Testis (tissue), 3 donors: Measurements from ENCODE around the gene PTPRN2. TPM values are rescaled to one million over a fixed set of nuclear protein-coding genes. Genes with fewer than 3 reads are reported as not detected.

Source experiments
- DNase-seq: peaks from one replicate; pipeline ENCODE4 v3.0.0-alpha.2; 2019
- H3K27ac ChIP-seq, 2 donors: fragments of 200-600 bp; sonication (generic); one replicate each; pipeline ENCODE4 v1.5.1; 2019
- H3K27me3 ChIP-seq: fragments of 200-600 bp; sonication (generic); one replicate; pipeline ENCODE4 v1.5.1; 2019
- H3K36me3 ChIP-seq: fragments of 200-600 bp; sonication (generic); one replicate; pipeline ENCODE4 v1.5.1; 2017; ENCODE audit warnings: low read depth; ENCODE audit errors: missing control alignments
- H3K4me1 ChIP-seq: fragments of 200-600 bp; sonication (generic); one replicate; pipeline ENCODE4 v1.5.1; 2019
- H3K4me3 ChIP-seq, 2 donors: fragments of 200-600 bp; sonication (generic); one replicate each; pipeline ENCODE4 v1.5.1; 2017 to 2019
- H3K9me3 ChIP-seq: fragments of 200-600 bp; sonication (generic); one replicate; pipeline ENCODE4 v1.5.1; 2017
- CTCF ChIP-seq, 3 experiments: fragments of 450-650 bp in 2 of 3; fragments of 200-600 bp in 1 of 3; sonication (generic) in 1 of 3; IDR thresholded peaks; one replicate each; pipeline ENCODE4 v1.5.1; 2016 to 2019; ENCODE audit warnings: antibody characterized with exemption in 3 of 3, mild to moderate bottlenecking in 2 of 3, moderate library complexity in 1 of 3
- POLR2A ChIP-seq: fragments of 450-650 bp; IDR thresholded peaks from one replicate; pipeline ENCODE4 v1.6.1; 2017; ENCODE audit warnings: antibody characterized with exemption, mild to moderate bottlenecking, moderate library complexity
- WGBS, 2 donors: methylation state at CpG; one replicate each; pipeline ENCODE4 v1.1.5; 2018; 5-methylcytosine and 5-hydroxymethylcytosine counted together
- intact Hi-C: fragments of 100-400 bp; cut with DNase I; formaldehyde crosslinking; loops from one replicate; pipeline ENCODE4 v1.15.1; 2023; ENCODE audit warnings: low total_unique reads
- polyA plus RNA-seq: library from polyadenylated mRNA; stranded (reverse); fragments of 350-450 nt; fragmentation: Illumina TruSeq; extraction: RNeasy Lipid Tissue Mini Kit (QIAGEN cat#74804); gene quantifications from one replicate; pipeline ENCODE4 v1.2.3, GENCODE V29; 2014; ENCODE audit warnings: low read depth, low replicate concordance; ENCODE audit not compliant: insufficient read depth
- total RNA-seq, 2 donors: library from RNA; depleted of rRNA; stranded (reverse); fragments of >200 nt; gene quantifications; one replicate each; pipeline ENCODE4 v1.2.3, GENCODE V29; 2016

Gene PTPRN2
- total and polyA plus RNA-seq, 3 donors from 2014 or later, result 9.3 to 10.8 (median 9.8) TPM

- DNase-seq, result no peak
- Histone ChIP-seq H3K4me3 (no peak overlapping the region), H3K36me3 (no peaks in the 10 kb centered on the region), H3K27ac (no peak overlapping the region), H3K27me3 (no peaks in the 10 kb centered on the region), H3K4me1 (no peaks in the 10 kb centered on the region), H3K9me3 (no peaks in the 10 kb centered on the region)
- WGBS, 2 donors, result 94 to 95% methylated on average over 16 to 18 of the region's 18 CpGs
- TF ChIP-seq CTCF (IDR thresholded peaks at IDR 0.05), result no peak
- TF ChIP-seq POLR2A, result no peak
- intact Hi-C loops, result no loop called here
Observed at GRCh38 chr7:157540020-157540419, 1047.6 kb downstream of the PTPRN2 start.

- no peaks in the 10 kb centered on the region for H3K36me3 ChIP-seq
- no peak overlapping the region for H3K27ac ChIP-seq
- no peak for DNase-seq
- WGBS, 2 donors, result 94% methylated on average over 7 to 19 of the region's 19 CpGs
- intact Hi-C loops, result no loop called here
- no peak overlapping the region for H3K4me3 ChIP-seq
- H3K27me3 ChIP-seq, result no peaks in the 10 kb centered on the region
- TF ChIP-seq CTCF (IDR thresholded peaks at IDR 0.05) (no peak), POLR2A (no peak)
- H3K4me1 ChIP-seq, result no peaks in the 10 kb centered on the region
- no peaks in the 10 kb centered on the region for H3K9me3 ChIP-seq
Observed at GRCh38 chr7:157539521-157539920, 1048.1 kb downstream of the PTPRN2 start.

- TF ChIP-seq POLR2A, result no peak
- TF ChIP-seq CTCF (IDR thresholded peaks at IDR 0.05), result no peak
- Histone ChIP-seq H3K27me3 (no peaks in the 10 kb centered on the region), H3K9me3 (no peaks in the 10 kb centered on the region), H3K4me3 (no peak overlapping the region), H3K4me1 (no peaks in the 10 kb centered on the region), H3K27ac (no peak overlapping the region), H3K36me3 (no peaks in the 10 kb centered on the region)
- intact Hi-C loops, result no loop called here
- WGBS, 2 donors, result 76 to 90% methylated on average over 10 of the region's 10 CpGs
- no peak for DNase-seq
Observed at GRCh38 chr7:157538735-157539134, 1048.9 kb downstream of the PTPRN2 start.

- no peak for DNase-seq
- H3K36me3 ChIP-seq, result no peaks in the 10 kb centered on the region
- 92% methylated on average over 11 of the region's 11 CpGs for WGBS, 2 donors
- intact Hi-C loops, result no loop called here
- no peak overlapping the region for H3K27ac ChIP-seq
- H3K27me3 ChIP-seq, result no peaks in the 10 kb centered on the region
- TF ChIP-seq POLR2A (no peak), CTCF (IDR thresholded peaks at IDR 0.05) (no peak)
- H3K9me3 ChIP-seq, result no peaks in the 10 kb centered on the region
- H3K4me3 ChIP-seq, result no peak overlapping the region
- H3K4me1 ChIP-seq, result no peaks in the 10 kb centered on the region
Observed at GRCh38 chr7:157538321-157538720, 1049.3 kb downstream of the PTPRN2 start.

GRCh38 chr7:157537056-157537455 lies 1050.6 kb downstream of the PTPRN2 start:
- no peak for DNase-seq
- H3K27me3 ChIP-seq, result no peaks in the 10 kb centered on the region
- H3K9me3 ChIP-seq, result no peaks in the 10 kb centered on the region
- TF ChIP-seq CTCF (IDR thresholded peaks at IDR 0.05), result no peak
- intact Hi-C loops, result no loop called here
- H3K36me3 ChIP-seq, result no peaks in the 10 kb centered on the region
- 95 to 96% methylated on average over 5 of the region's 5 CpGs for WGBS, 2 donors
- H3K4me1 ChIP-seq, result no peaks in the 10 kb centered on the region
- no peak overlapping the region for H3K4me3 ChIP-seq
- H3K27ac ChIP-seq, result no peak overlapping the region
